ENCODE data around the gene HMGCL.

DNA sequence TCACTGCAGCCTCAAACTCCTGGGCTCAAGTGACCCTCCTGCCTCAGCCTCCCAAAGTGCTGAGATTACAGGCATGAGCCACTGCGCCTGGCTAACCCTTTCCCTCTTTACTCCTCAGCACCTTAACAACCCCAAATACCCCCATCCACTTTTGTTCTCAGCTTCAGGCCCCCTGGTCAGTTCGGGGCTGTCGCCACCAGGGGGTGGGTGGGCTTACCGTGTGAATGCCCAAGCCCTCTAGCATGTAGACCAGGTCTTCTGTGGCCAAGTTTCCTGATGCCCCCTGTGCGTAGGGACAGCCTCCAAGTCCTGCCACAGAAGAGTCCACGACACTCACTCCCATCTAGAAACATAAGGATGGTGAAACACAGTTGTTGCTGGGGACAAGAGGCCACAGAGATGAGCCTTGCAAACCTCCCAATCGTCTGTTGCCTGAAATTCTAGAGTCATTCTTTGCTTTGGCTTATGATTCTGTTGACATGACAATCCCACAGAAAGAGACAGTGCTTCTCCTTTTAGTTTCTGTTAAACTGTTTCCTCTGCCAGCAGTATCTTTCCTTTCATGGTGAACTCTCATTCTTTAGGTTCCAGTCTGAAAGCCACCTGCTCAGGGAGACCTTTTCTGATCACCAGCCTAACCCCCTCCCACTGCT lies 20.9 kb downstream of the HMGCL start:
- TF ChIP-seq, protein P1, sequence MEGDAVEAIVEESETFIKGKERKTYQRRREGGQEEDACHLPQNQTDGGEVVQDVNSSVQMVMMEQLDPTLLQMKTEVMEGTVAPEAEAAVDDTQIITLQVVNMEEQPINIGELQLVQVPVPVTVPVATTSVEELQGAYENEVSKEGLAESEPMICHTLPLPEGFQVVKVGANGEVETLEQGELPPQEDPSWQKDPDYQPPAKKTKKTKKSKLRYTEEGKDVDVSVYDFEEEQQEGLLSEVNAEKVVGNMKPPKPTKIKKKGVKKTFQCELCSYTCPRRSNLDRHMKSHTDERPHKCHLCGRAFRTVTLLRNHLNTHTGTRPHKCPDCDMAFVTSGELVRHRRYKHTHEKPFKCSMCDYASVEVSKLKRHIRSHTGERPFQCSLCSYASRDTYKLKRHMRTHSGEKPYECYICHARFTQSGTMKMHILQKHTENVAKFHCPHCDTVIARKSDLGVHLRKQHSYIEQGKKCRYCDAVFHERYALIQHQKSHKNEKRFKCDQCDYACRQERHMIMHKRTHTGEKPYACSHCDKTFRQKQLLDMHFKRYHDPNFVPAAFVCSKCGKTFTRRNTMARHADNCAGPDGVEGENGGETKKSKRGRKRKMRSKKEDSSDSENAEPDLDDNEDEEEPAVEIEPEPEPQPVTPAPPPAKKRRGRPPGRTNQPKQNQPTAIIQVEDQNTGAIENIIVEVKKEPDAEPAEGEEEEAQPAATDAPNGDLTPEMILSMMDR (IDR thresholded peaks at IDR 0.05) = no peak
- TF ChIP-seq POLR2A (IDR thresholded peaks at IDR 0.05) = no peak
